Right atrium auricular region (tissue), 2 donors: ENCODE measurements around the gene KRTAP4-11. TPM values are rescaled to one million over a fixed set of nuclear protein-coding genes. Genes with fewer than 3 reads are reported as not detected.

Experiments used
- DNase-seq: peaks from one replicate; pipeline ENCODE4 v3.0.0-alpha.2; 2019; ENCODE audit warnings: low spot score
- H3K27ac ChIP-seq, 2 donors: fragments of 200-600 bp; sonication (generic); 1 replicate in 1 of 2; 2 replicates in 1 of 2; pipeline ENCODE4 v1.5.1; 2016 to 2019
- H3K27me3 ChIP-seq, 2 donors: fragments of 200-600 bp; sonication (generic); one replicate each; pipeline versions ENCODE4 v1.5.1 to v1.6.0; 2017 to 2019
- H3K36me3 ChIP-seq: fragments of 200-600 bp; sonication (generic); one replicate; pipeline ENCODE4 v1.5.1; 2016
- H3K4me1 ChIP-seq, 2 donors: fragments of 200-600 bp; sonication (generic); one replicate each; pipeline versions ENCODE4 v1.5.1 to v1.6.0; 2017 to 2019
- H3K4me3 ChIP-seq, 2 donors: fragments of 200-600 bp; sonication (generic); 1 replicate in 1 of 2; 2 replicates in 1 of 2; pipeline ENCODE4 v1.5.1; 2017 to 2019; ENCODE audit warnings: mild to moderate bottlenecking in 1 of 2, moderate library complexity in 1 of 2
- H3K9me3 ChIP-seq, 2 donors: fragments of 200-600 bp; sonication (generic); one replicate each; pipeline ENCODE4 v1.5.1; 2019
- CTCF ChIP-seq, 2 donors: fragments of 200-600 bp; sonication (generic); IDR thresholded peaks; one replicate each; pipeline ENCODE4 v1.5.1; 2019; ENCODE audit warnings: antibody characterized with exemption in 2 of 2
- total RNA-seq, 2 donors: library from RNA; depleted of rRNA; stranded (reverse); fragments of >200 nt; gene quantifications; one replicate each; pipeline ENCODE4 v1.1.0, GENCODE V29; 2016

The KRTAP4-11 gene
- total RNA-seq, 2 donors from 2014 or later = not detected

DNA sequence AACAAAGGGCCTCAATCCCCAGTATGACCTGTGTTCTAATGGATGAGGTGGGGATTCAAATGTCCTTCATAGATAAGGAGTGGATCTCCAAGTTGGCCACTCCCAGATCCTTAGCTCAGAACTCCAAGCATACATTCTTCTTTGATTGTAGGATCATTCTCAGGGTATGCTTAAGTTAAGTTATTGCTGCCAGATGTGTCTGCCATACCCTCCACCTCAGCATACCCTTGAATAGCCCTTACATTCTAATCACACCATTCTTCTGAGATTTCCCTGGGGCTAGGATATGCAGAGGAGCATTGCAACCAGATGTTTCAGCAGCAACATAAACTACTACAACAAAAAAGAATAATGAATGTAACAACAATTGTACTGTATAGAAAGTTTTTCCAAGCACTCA is 50.9 kb downstream of the KRTAP4-11 start:
- no peaks in the 10 kb centered on the region for H3K9me3 ChIP-seq
- no peaks in the 10 kb centered on the region for H3K36me3 ChIP-seq
- DNase-seq = no peak
- no peaks in the 10 kb centered on the region for H3K4me1 ChIP-seq
- no peak for TF ChIP-seq CTCF (IDR thresholded peaks at IDR 0.05)
- H3K27ac ChIP-seq = no peak overlapping the region
- H3K27me3 ChIP-seq = no peaks in the 10 kb centered on the region
- no peak overlapping the region for H3K4me3 ChIP-seq

Other genes starting within 250 kb of the KRTAP4-11 start
- not detected for gene KRT20, start 233.1 kb downstream of the KRTAP4-11 start, total RNA-seq
- not detected for gene KRT23, start 180.7 kb downstream of the KRTAP4-11 start, total RNA-seq
- gene KRT39, start 151.4 kb downstream of the KRTAP4-11 start, total RNA-seq = not detected
- gene KRT40, start 134.0 kb downstream of the KRTAP4-11 start, total RNA-seq = not detected
- not detected for gene KRTAP3-3, start 124.2 kb downstream of the KRTAP4-11 start, total RNA-seq
- gene KRTAP3-2, start 118.5 kb downstream of the KRTAP4-11 start, total RNA-seq = not detected
- not detected for gene KRTAP3-1, start 109.2 kb downstream of the KRTAP4-11 start, total RNA-seq
- not detected for gene KRTAP1-5, start 91.2 kb downstream of the KRTAP4-11 start, total RNA-seq
- gene KRTAP1-4, start 88.2 kb downstream of the KRTAP4-11 start, total RNA-seq = not detected
- gene KRTAP1-3, start 83.5 kb downstream of the KRTAP4-11 start, total RNA-seq = under 1 TPM in 1 of 2 donors, not detected in 1; 0.39 TPM
- not detected for gene KRTAP1-1, start 76.9 kb downstream of the KRTAP4-11 start, total RNA-seq
- gene KRTAP2-1, start 71.1 kb downstream of the KRTAP4-11 start, total RNA-seq = not detected
- gene KRTAP2-2, start 63.1 kb downstream of the KRTAP4-11 start, total RNA-seq = not detected
- gene KRTAP2-3, start 58.3 kb downstream of the KRTAP4-11 start, total RNA-seq = not detected
- not detected for gene KRTAP2-4, start 52.5 kb downstream of the KRTAP4-11 start, total RNA-seq
- not detected for gene KRTAP4-7, start 34.2 kb downstream of the KRTAP4-11 start, total RNA-seq
- not detected for gene KRTAP4-8, start 20.2 kb downstream of the KRTAP4-11 start, total RNA-seq
- not detected for gene KRTAP4-16, start 16.2 kb downstream of the KRTAP4-11 start, total RNA-seq
- not detected for gene KRTAP4-9, start 13.0 kb downstream of the KRTAP4-11 start, total RNA-seq
- gene KRTAP4-12, start 5.8 kb upstream of the KRTAP4-11 start, total RNA-seq = not detected
- gene KRTAP4-6, start 22.2 kb upstream of the KRTAP4-11 start, total RNA-seq = not detected
- not detected for gene KRTAP4-5, start 31.5 kb upstream of the KRTAP4-11 start, total RNA-seq
- not detected for gene KRTAP4-4, start 42.4 kb upstream of the KRTAP4-11 start, total RNA-seq
- gene KRTAP4-3, start 49.8 kb upstream of the KRTAP4-11 start, total RNA-seq = not detected
- gene KRTAP4-2, start 59.8 kb upstream of the KRTAP4-11 start, total RNA-seq = not detected
- gene KRTAP4-1, start 66.5 kb upstream of the KRTAP4-11 start, total RNA-seq = not detected
- gene KRTAP9-1, start 71.5 kb upstream of the KRTAP4-11 start, total RNA-seq = not detected
- not detected for gene KRTAP9-2, start 108.3 kb upstream of the KRTAP4-11 start, total RNA-seq
- gene KRTAP9-3, start 114.1 kb upstream of the KRTAP4-11 start, total RNA-seq = not detected
- gene KRTAP9-8, start 119.6 kb upstream of the KRTAP4-11 start, total RNA-seq = not detected
- not detected for gene KRTAP9-4, start 131.3 kb upstream of the KRTAP4-11 start, total RNA-seq
- not detected for gene KRTAP9-9, start 137.0 kb upstream of the KRTAP4-11 start, total RNA-seq
- gene KRTAP9-6, start 147.0 kb upstream of the KRTAP4-11 start, total RNA-seq = not detected
- gene KRTAP9-7, start 157.3 kb upstream of the KRTAP4-11 start, total RNA-seq = not detected
- gene KRTAP29-1, start 184.5 kb upstream of the KRTAP4-11 start, total RNA-seq = not detected
- not detected for gene KRTAP16-1, start 190.9 kb upstream of the KRTAP4-11 start, total RNA-seq
- not detected for gene KRTAP17-1, start 197.3 kb upstream of the KRTAP4-11 start, total RNA-seq
- not detected for gene KRT33A, start 232.5 kb upstream of the KRTAP4-11 start, total RNA-seq